ENCODE data around the gene FAM83B. TPM values are rescaled to one million over a fixed set of nuclear protein-coding genes. Genes with fewer than 3 reads are reported as not detected.
"Not testable (repeated sequence)": the region's sequence is repeated elsewhere in the genome, so short reads cannot be mapped to it uniquely, and the experiment has no call there.

Gene FAM83B
- total RNA-seq, 1 donor from 2014 or later = not detected

- Mint-ChIP-seq H3K27ac (no peak overlapping the region), H3K9me3 (no peaks in the 10 kb centered on the region), H3K4me1 (ENCODE audit: low read depth) (no peaks in the 10 kb centered on the region), H3K36me3 (ENCODE audit: low read depth) (no peaks in the 10 kb centered on the region), H3K4me3 (ENCODE audit: low read depth) (no peak overlapping the region), H3K27me3 (ENCODE audit: low read depth) (no peaks in the 10 kb centered on the region)
- no peak for DNase-seq (ENCODE audit: low spot score)
- intact Hi-C loops (cut with micrococcal nuclease) = no loop called here
Observed at GRCh38 chr6:54868556-54868955, 22.0 kb downstream of the FAM83B start.

GRCh38 chr6:54873599-54873998 is 27.0 kb downstream of the FAM83B start:
- intact Hi-C loops (cut with micrococcal nuclease) = no loop called here
- H3K9me3 Mint-ChIP-seq = no peaks in the 10 kb centered on the region

GRCh38 chr6:54874349-54875048 is 27.9 kb downstream of the FAM83B start:
- Mint-ChIP-seq H3K4me1 (ENCODE audit: low read depth) (no peaks in the 10 kb centered on the region), H3K27ac (no peak overlapping the region), H3K36me3 (ENCODE audit: low read depth) (no peaks in the 10 kb centered on the region), H3K4me3 (ENCODE audit: low read depth) (no peak overlapping the region), H3K9me3 (no peaks in the 10 kb centered on the region), H3K27me3 (ENCODE audit: low read depth) (no peaks in the 10 kb centered on the region)
- no peak for DNase-seq (ENCODE audit: low spot score)
- intact Hi-C loops (cut with micrococcal nuclease) = no loop called here

More at GRCh38 chr6:54873599-54873998, 27.0 kb downstream of the FAM83B start:
- Mint-ChIP-seq H3K27me3 (ENCODE audit: low read depth) (no peaks in the 10 kb centered on the region), H3K4me3 (ENCODE audit: low read depth) (no peak overlapping the region), H3K36me3 (ENCODE audit: low read depth) (no peaks in the 10 kb centered on the region), H3K27ac (no peak overlapping the region), H3K4me1 (ENCODE audit: low read depth) (no peaks in the 10 kb centered on the region)
- DNase-seq (ENCODE audit: low spot score) = no peak

DNA sequence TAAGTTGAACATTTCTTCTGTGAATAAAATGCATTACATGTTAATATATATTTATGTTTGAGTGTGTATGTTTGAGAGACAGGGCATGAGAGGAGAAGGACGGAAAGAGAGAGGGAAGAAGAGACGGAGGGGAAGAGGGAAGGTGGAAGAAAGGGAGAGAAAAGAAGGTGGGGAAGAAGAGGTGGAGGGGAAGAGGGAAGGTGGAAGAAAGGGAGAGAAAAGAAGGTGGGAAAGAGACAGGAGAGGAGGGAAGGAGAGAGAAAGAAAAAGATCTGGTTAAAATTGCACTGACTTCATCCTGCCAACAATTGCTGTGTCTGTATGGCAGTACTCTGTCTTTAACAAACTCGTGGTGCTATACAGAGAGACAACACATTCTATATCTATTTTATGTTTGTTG is 29.0 kb downstream of the FAM83B start:
- Mint-ChIP-seq H3K4me3 (ENCODE audit: low read depth) (no peak overlapping the region), H3K27me3 (ENCODE audit: low read depth) (no peaks in the 10 kb centered on the region), H3K36me3 (ENCODE audit: low read depth) (no peaks in the 10 kb centered on the region), H3K27ac (no peak overlapping the region), H3K4me1 (ENCODE audit: low read depth) (no peaks in the 10 kb centered on the region), H3K9me3 (no peaks in the 10 kb centered on the region)
- no peak for DNase-seq (ENCODE audit: low spot score)
- intact Hi-C loops (cut with micrococcal nuclease) = no loop called here

GRCh38 chr6:54876365-54876764 is 29.8 kb downstream of the FAM83B start:
- H3K4me3 Mint-ChIP-seq (ENCODE audit: low read depth) = no peak overlapping the region
- no peaks in the 10 kb centered on the region for H3K4me1 Mint-ChIP-seq (ENCODE audit: low read depth)
- H3K9me3 Mint-ChIP-seq = no peaks in the 10 kb centered on the region
- no peaks in the 10 kb centered on the region for H3K27me3 Mint-ChIP-seq (ENCODE audit: low read depth)
- intact Hi-C loops (cut with micrococcal nuclease) = no loop called here
- DNase-seq (ENCODE audit: low spot score) = no peak
- no peaks in the 10 kb centered on the region for H3K36me3 Mint-ChIP-seq (ENCODE audit: low read depth)
- no peak overlapping the region for H3K27ac Mint-ChIP-seq

GRCh38 chr6:54876871-54877270 is 30.3 kb downstream of the FAM83B start:
- Mint-ChIP-seq H3K27me3 (ENCODE audit: low read depth) (no peaks in the 10 kb centered on the region), H3K4me1 (ENCODE audit: low read depth) (no peaks in the 10 kb centered on the region), H3K4me3 (ENCODE audit: low read depth) (no peak overlapping the region), H3K9me3 (no peaks in the 10 kb centered on the region), H3K36me3 (ENCODE audit: low read depth) (no peaks in the 10 kb centered on the region), H3K27ac (no peak overlapping the region)
- intact Hi-C loops (cut with micrococcal nuclease) = no loop called here
- DNase-seq (ENCODE audit: low spot score) = no peak

DNA sequence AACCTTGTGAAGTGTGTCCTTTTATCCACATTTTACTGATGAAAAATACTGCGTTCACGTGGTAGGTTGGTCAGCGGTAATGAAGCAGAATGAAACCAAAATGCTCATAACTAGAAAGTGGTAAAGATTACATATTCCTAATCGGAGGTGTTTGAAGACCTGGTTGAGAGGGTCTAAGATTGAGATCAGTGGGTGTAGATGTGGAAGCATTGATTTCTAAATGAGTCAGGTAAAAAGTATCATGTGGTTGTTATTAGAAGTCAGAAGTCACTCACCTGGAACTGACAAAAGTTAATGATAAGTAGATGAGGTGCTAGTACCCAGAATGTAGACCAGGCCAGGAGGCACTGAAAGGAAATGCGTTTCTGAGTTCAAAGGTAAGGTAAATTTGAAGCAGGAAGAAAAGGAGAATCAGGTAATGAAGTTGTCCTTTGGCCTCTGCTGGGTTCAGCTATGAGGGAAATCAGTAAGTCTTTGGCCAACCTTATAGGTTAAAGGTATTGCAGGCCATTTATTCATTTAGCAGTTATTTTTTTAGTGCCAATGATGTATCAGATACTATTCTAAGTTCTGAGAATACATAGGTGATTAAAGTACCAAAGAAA is 31.2 kb downstream of the FAM83B start:
- Mint-ChIP-seq H3K4me1 (ENCODE audit: low read depth) (no peaks in the 10 kb centered on the region), H3K4me3 (ENCODE audit: low read depth) (no peak overlapping the region), H3K36me3 (ENCODE audit: low read depth) (no peaks in the 10 kb centered on the region), H3K9me3 (peaks cover 4% of the 10 kb centered on the region), H3K27me3 (ENCODE audit: low read depth) (no peaks in the 10 kb centered on the region), H3K27ac (no peak overlapping the region)
- intact Hi-C loops (cut with micrococcal nuclease) = no loop called here
- DNase-seq (ENCODE audit: low spot score) = no peak

GRCh38 chr6:54878718-54879117 is 32.1 kb downstream of the FAM83B start:
- H3K9me3 Mint-ChIP-seq = peaks cover 4% of the 10 kb centered on the region
- H3K27ac Mint-ChIP-seq = no peak overlapping the region
- H3K4me1 Mint-ChIP-seq (ENCODE audit: low read depth) = no peaks in the 10 kb centered on the region
- no peak for DNase-seq (ENCODE audit: low spot score)
- intact Hi-C loops (cut with micrococcal nuclease) = no loop called here
- no peak overlapping the region for H3K4me3 Mint-ChIP-seq (ENCODE audit: low read depth)
- H3K36me3 Mint-ChIP-seq (ENCODE audit: low read depth) = no peaks in the 10 kb centered on the region
- H3K27me3 Mint-ChIP-seq (ENCODE audit: low read depth) = no peaks in the 10 kb centered on the region

DNA sequence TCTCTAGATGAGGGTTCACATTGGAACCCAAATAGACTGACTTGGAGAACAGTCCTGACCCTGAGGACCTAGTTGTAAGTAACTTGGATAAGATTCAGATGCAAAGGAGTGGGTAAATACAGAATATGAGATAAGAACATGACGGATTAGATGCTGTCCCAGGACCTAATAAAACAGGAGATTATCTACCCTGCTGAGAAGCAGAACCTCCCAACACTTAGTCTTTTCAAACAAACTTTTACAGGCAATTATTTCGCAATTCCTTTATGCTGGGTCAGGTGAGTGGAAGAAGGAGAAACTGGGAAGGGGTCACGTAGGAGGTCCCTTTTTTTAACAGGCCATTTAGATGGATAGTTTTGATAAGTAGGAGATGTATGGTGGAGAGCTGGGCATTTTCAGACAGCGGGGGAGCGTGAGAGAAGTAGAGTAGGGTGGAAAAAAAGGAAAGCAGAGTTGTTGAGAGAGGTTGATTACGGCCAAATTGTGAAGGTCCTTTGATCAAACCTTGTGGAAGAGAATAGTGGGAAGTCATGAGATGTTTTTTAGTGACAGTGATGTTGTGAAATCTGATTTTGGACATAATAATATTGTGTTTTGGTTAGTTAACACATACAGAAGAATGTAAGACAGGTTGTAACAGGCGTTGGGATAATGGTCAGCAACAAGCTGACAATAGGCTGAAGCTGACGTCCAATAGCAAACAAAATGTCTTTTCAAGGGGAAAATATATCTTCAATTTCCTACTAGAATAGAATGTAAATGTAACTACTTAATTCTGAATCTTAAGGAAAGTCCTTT is 32.8 kb downstream of the FAM83B start:
- Mint-ChIP-seq H3K27me3 (ENCODE audit: low read depth) (no peaks in the 10 kb centered on the region), H3K27ac (no peak overlapping the region), H3K4me1 (ENCODE audit: low read depth) (no peaks in the 10 kb centered on the region), H3K36me3 (ENCODE audit: low read depth) (no peaks in the 10 kb centered on the region), H3K4me3 (ENCODE audit: low read depth) (no peak overlapping the region), H3K9me3 (peaks cover 4% of the 10 kb centered on the region)
- intact Hi-C loops (cut with micrococcal nuclease) = no loop called here
- DNase-seq (ENCODE audit: low spot score) = no peak

- Mint-ChIP-seq H3K27me3 (ENCODE audit: low read depth) (no peaks in the 10 kb centered on the region), H3K36me3 (ENCODE audit: low read depth) (no peaks in the 10 kb centered on the region), H3K9me3 (peaks cover 6% of the 10 kb centered on the region), H3K4me1 (ENCODE audit: low read depth) (no peaks in the 10 kb centered on the region), H3K4me3 (ENCODE audit: low read depth) (no peak overlapping the region), H3K27ac (no peak overlapping the region)
- DNase-seq (ENCODE audit: low spot score) = no peak
- intact Hi-C loops (cut with micrococcal nuclease) = no loop called here
Observed at GRCh38 chr6:54881067-54881730, 34.6 kb downstream of the FAM83B start.

DNA sequence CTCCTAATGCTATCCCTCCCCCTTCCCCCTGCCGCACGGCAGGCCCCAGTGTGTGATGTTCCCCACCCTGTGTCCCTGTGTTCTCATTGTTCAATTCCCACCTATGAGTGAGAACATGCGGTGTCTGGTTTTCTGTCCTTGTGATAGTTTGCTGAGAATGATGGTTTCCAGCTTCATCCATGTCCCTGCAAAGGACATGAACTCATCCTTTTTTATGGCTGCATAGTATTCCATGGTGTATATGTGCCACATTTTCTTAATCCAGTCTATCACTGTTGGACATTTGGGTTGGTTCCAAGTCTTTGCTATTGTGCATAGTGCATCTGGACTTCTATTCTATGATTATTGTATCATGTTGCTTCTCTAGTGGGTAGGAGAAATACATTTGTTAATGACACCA is 35.3 kb downstream of the FAM83B start:
- H3K4me1 Mint-ChIP-seq (ENCODE audit: low read depth); intact Hi-C loops (cut with micrococcal nuclease); H3K4me3 Mint-ChIP-seq (ENCODE audit: low read depth); H3K9me3 Mint-ChIP-seq; H3K27ac Mint-ChIP-seq; H3K36me3 Mint-ChIP-seq (ENCODE audit: low read depth); H3K27me3 Mint-ChIP-seq (ENCODE audit: low read depth); DNase-seq (ENCODE audit: low spot score): not testable (repeated sequence)

- H3K27ac Mint-ChIP-seq = no peak overlapping the region
- no peak for DNase-seq (ENCODE audit: low spot score)
- H3K4me3 Mint-ChIP-seq (ENCODE audit: low read depth) = no peak overlapping the region
- no peaks in the 10 kb centered on the region for H3K4me1 Mint-ChIP-seq (ENCODE audit: low read depth)
- H3K27me3 Mint-ChIP-seq (ENCODE audit: low read depth) = no peaks in the 10 kb centered on the region
- intact Hi-C loops (cut with micrococcal nuclease) = no loop called here
- peaks cover 6% of the 10 kb centered on the region for H3K9me3 Mint-ChIP-seq
- no peaks in the 10 kb centered on the region for H3K36me3 Mint-ChIP-seq (ENCODE audit: low read depth)
Observed at GRCh38 chr6:54886932-54887584, 40.5 kb downstream of the FAM83B start.
